ENCODE measurements around the gene CYLD.

Gene CYLD

GRCh38 chr16:50812876-50813466, 71.1 kb downstream of the CYLD start:
- Histone ChIP-seq H3K4me1 (ENCODE audit: control insufficient read depth, insufficient read depth, low read length) (no peaks in the 10 kb centered on the region), H3K36me3 (ENCODE audit: insufficient read depth, low read length) (no peaks in the 10 kb centered on the region), H3K9me3 (replicated peaks; ENCODE audit: low read length) (no peaks in the 10 kb centered on the region), H3K27me3 (ENCODE audit: control insufficient read depth, insufficient read depth, low read length) (no peaks in the 10 kb centered on the region), H3K4me2 (ENCODE audit: low read length) (no peak overlapping the region), H3K4me3 (ENCODE audit: low read length) (no peak overlapping the region), H3K9ac (ENCODE audit: low read depth, low read length) (no peak overlapping the region)

GRCh38 chr16:50814052-50814451, 72.2 kb downstream of the CYLD start:
- no peaks in the 10 kb centered on the region for H3K4me1 ChIP-seq (ENCODE audit: control insufficient read depth, insufficient read depth, low read length)
- H3K36me3 ChIP-seq (ENCODE audit: insufficient read depth, low read length), result no peaks in the 10 kb centered on the region
- no peaks in the 10 kb centered on the region for H3K9me3 ChIP-seq (replicated peaks; ENCODE audit: low read length)
- H3K4me3 ChIP-seq (ENCODE audit: low read length), result no peak overlapping the region
- no peak overlapping the region for H3K4me2 ChIP-seq (ENCODE audit: low read length)
- H3K9ac ChIP-seq (ENCODE audit: low read depth, low read length), result no peak overlapping the region
- H3K27me3 ChIP-seq (ENCODE audit: control insufficient read depth, insufficient read depth, low read length), result no peaks in the 10 kb centered on the region

GRCh38 chr16:50814541-50814940, 72.7 kb downstream of the CYLD start:
- no peaks in the 10 kb centered on the region for H3K9me3 ChIP-seq (replicated peaks; ENCODE audit: low read length)
- no peaks in the 10 kb centered on the region for H3K4me1 ChIP-seq (ENCODE audit: control insufficient read depth, insufficient read depth, low read length)
- H3K4me3 ChIP-seq (ENCODE audit: low read length), result no peak overlapping the region
- H3K36me3 ChIP-seq (ENCODE audit: insufficient read depth, low read length), result no peaks in the 10 kb centered on the region
- no peak overlapping the region for H3K9ac ChIP-seq (ENCODE audit: low read depth, low read length)
- H3K4me2 ChIP-seq (ENCODE audit: low read length), result no peak overlapping the region
- H3K27me3 ChIP-seq (ENCODE audit: control insufficient read depth, insufficient read depth, low read length), result no peaks in the 10 kb centered on the region

- Histone ChIP-seq H3K4me3 (ENCODE audit: low read length) (no peak overlapping the region), H3K9ac (ENCODE audit: low read depth, low read length) (no peak overlapping the region), H3K4me1 (ENCODE audit: control insufficient read depth, insufficient read depth, low read length) (no peaks in the 10 kb centered on the region), H3K27me3 (ENCODE audit: control insufficient read depth, insufficient read depth, low read length) (no peaks in the 10 kb centered on the region), H3K36me3 (ENCODE audit: insufficient read depth, low read length) (no peaks in the 10 kb centered on the region), H3K9me3 (replicated peaks; ENCODE audit: low read length) (no peaks in the 10 kb centered on the region), H3K4me2 (ENCODE audit: low read length) (no peak overlapping the region)
Measured at GRCh38 chr16:50815382-50815781, 73.5 kb downstream of the CYLD start.

GRCh38 chr16:50816901-50817555, 75.1 kb downstream of the CYLD start:
- H3K4me2 ChIP-seq (ENCODE audit: low read length), result no peak overlapping the region
- H3K4me1 ChIP-seq (ENCODE audit: control insufficient read depth, insufficient read depth, low read length), result no peaks in the 10 kb centered on the region
- no peaks in the 10 kb centered on the region for H3K9me3 ChIP-seq (replicated peaks; ENCODE audit: low read length)
- no peak overlapping the region for H3K9ac ChIP-seq (ENCODE audit: low read depth, low read length)
- no peaks in the 10 kb centered on the region for H3K36me3 ChIP-seq (ENCODE audit: insufficient read depth, low read length)
- no peak overlapping the region for H3K4me3 ChIP-seq (ENCODE audit: low read length)
- no peaks in the 10 kb centered on the region for H3K27me3 ChIP-seq (ENCODE audit: control insufficient read depth, insufficient read depth, low read length)

- Histone ChIP-seq H3K9ac (ENCODE audit: low read depth, low read length) (no peak overlapping the region), H3K9me3 (replicated peaks; ENCODE audit: low read length) (no peaks in the 10 kb centered on the region), H3K4me1 (ENCODE audit: control insufficient read depth, insufficient read depth, low read length) (no peaks in the 10 kb centered on the region), H3K27me3 (ENCODE audit: control insufficient read depth, insufficient read depth, low read length) (no peaks in the 10 kb centered on the region), H3K4me2 (ENCODE audit: low read length) (no peak overlapping the region), H3K36me3 (ENCODE audit: insufficient read depth, low read length) (no peaks in the 10 kb centered on the region), H3K4me3 (ENCODE audit: low read length) (no peak overlapping the region)
Measured at GRCh38 chr16:50818380-50818779, 76.5 kb downstream of the CYLD start.

- no peaks in the 10 kb centered on the region for H3K4me1 ChIP-seq (ENCODE audit: control insufficient read depth, insufficient read depth, low read length)
- no peak overlapping the region for H3K4me3 ChIP-seq (ENCODE audit: low read length)
- H3K4me2 ChIP-seq (ENCODE audit: low read length), result no peak overlapping the region
- no peak overlapping the region for H3K9ac ChIP-seq (ENCODE audit: low read depth, low read length)
- no peaks in the 10 kb centered on the region for H3K27me3 ChIP-seq (ENCODE audit: control insufficient read depth, insufficient read depth, low read length)
- no peaks in the 10 kb centered on the region for H3K9me3 ChIP-seq (replicated peaks; ENCODE audit: low read length)
- H3K36me3 ChIP-seq (ENCODE audit: insufficient read depth, low read length), result no peaks in the 10 kb centered on the region
Measured at GRCh38 chr16:50819706-50820105, 77.8 kb downstream of the CYLD start.

- Histone ChIP-seq H3K36me3 (ENCODE audit: insufficient read depth, low read length) (no peaks in the 10 kb centered on the region), H3K4me2 (ENCODE audit: low read length) (no peak overlapping the region), H3K4me3 (ENCODE audit: low read length) (no peak overlapping the region), H3K4me1 (ENCODE audit: control insufficient read depth, insufficient read depth, low read length) (no peaks in the 10 kb centered on the region), H3K27me3 (ENCODE audit: control insufficient read depth, insufficient read depth, low read length) (no peaks in the 10 kb centered on the region), H3K9ac (ENCODE audit: low read depth, low read length) (no peak overlapping the region), H3K9me3 (replicated peaks; ENCODE audit: low read length) (no peaks in the 10 kb centered on the region)
Measured at GRCh38 chr16:50820225-50820624, 78.3 kb downstream of the CYLD start.

GRCh38 chr16:50821586-50821985, 79.7 kb downstream of the CYLD start:
- no peak overlapping the region for H3K9ac ChIP-seq (ENCODE audit: low read depth, low read length)
- H3K4me2 ChIP-seq (ENCODE audit: low read length), result no peak overlapping the region
- H3K4me3 ChIP-seq (ENCODE audit: low read length), result no peak overlapping the region
- H3K27me3 ChIP-seq (ENCODE audit: control insufficient read depth, insufficient read depth, low read length), result no peaks in the 10 kb centered on the region
- no peaks in the 10 kb centered on the region for H3K4me1 ChIP-seq (ENCODE audit: control insufficient read depth, insufficient read depth, low read length)
- H3K36me3 ChIP-seq (ENCODE audit: insufficient read depth, low read length), result no peaks in the 10 kb centered on the region
- no peaks in the 10 kb centered on the region for H3K9me3 ChIP-seq (replicated peaks; ENCODE audit: low read length)

- Histone ChIP-seq H3K4me1 (ENCODE audit: control insufficient read depth, insufficient read depth, low read length) (no peaks in the 10 kb centered on the region), H3K9me3 (replicated peaks; ENCODE audit: low read length) (no peaks in the 10 kb centered on the region), H3K27me3 (ENCODE audit: control insufficient read depth, insufficient read depth, low read length) (no peaks in the 10 kb centered on the region), H3K4me3 (ENCODE audit: low read length) (no peak overlapping the region), H3K36me3 (ENCODE audit: insufficient read depth, low read length) (no peaks in the 10 kb centered on the region), H3K9ac (ENCODE audit: low read depth, low read length) (no peak overlapping the region), H3K4me2 (ENCODE audit: low read length) (no peak overlapping the region)
Measured at GRCh38 chr16:50822671-50823070, 80.8 kb downstream of the CYLD start.

GRCh38 chr16:50826797-50827316, 85.0 kb downstream of the CYLD start:
- H3K36me3 ChIP-seq (ENCODE audit: insufficient read depth, low read length), result no peaks in the 10 kb centered on the region
- H3K9ac ChIP-seq (ENCODE audit: low read depth, low read length), result no peak overlapping the region
- H3K4me3 ChIP-seq (ENCODE audit: low read length), result no peak overlapping the region
- no peaks in the 10 kb centered on the region for H3K27me3 ChIP-seq (ENCODE audit: control insufficient read depth, insufficient read depth, low read length)
- H3K4me2 ChIP-seq (ENCODE audit: low read length), result no peak overlapping the region
- H3K4me1 ChIP-seq (ENCODE audit: control insufficient read depth, insufficient read depth, low read length), result no peaks in the 10 kb centered on the region
- H3K9me3 ChIP-seq (replicated peaks; ENCODE audit: low read length), result no peaks in the 10 kb centered on the region

GRCh38 chr16:50828164-50828702, 86.3 kb downstream of the CYLD start:
- H3K4me2 ChIP-seq (ENCODE audit: low read length), result no peak overlapping the region
- no peaks in the 10 kb centered on the region for H3K36me3 ChIP-seq (ENCODE audit: insufficient read depth, low read length)
- H3K4me3 ChIP-seq (ENCODE audit: low read length), result no peak overlapping the region
- H3K27me3 ChIP-seq (ENCODE audit: control insufficient read depth, insufficient read depth, low read length), result no peaks in the 10 kb centered on the region
- H3K4me1 ChIP-seq (ENCODE audit: control insufficient read depth, insufficient read depth, low read length), result no peaks in the 10 kb centered on the region
- H3K9me3 ChIP-seq (replicated peaks; ENCODE audit: low read length), result no peaks in the 10 kb centered on the region
- H3K9ac ChIP-seq (ENCODE audit: low read depth, low read length), result no peak overlapping the region

Data from skeletal muscle satellite cell (primary cell).